Fibroblast of villous mesenchyme (primary cell): ENCODE results near the gene CLEC6A. TPM values are rescaled to one million over a fixed set of nuclear protein-coding genes. Genes with fewer than 3 reads are reported as not detected.
"Not testable (repeated sequence)": the region's sequence is repeated elsewhere in the genome, so short reads cannot be mapped to it uniquely, and the experiment has no call there.

Experiments used
- DNase-seq: peaks from one replicate; pipeline ENCODE4 v3.0.0-alpha.2; 2010; ENCODE audit warnings: low read depth
- H3K4me3 ChIP-seq: 2 replicates; pipeline ENCODE4 v1.5.1; 2011; ENCODE audit warnings: low read depth, mild to moderate bottlenecking, low read length
- CTCF ChIP-seq: IDR thresholded peaks from 2 replicates; pipeline ENCODE4 v1.5.1; 2012; ENCODE audit warnings: low read depth, mild to moderate bottlenecking, low read length; ENCODE audit not compliant: insufficient read depth
- total RNA-seq: library from RNA; depleted of rRNA; stranded (reverse); fragments of >200 nt; gene quantifications from 2 replicates; pipeline ENCODE4 v1.2.3, GENCODE V29; 2012

Gene CLEC6A
- total RNA-seq, 1 donor: not detected

GRCh38 chr12:8471090-8471489 lies 15.3 kb downstream of the CLEC6A start:
- no peak for TF ChIP-seq CTCF
- H3K4me3 ChIP-seq: no peak overlapping the region
- DNase-seq: no peak

- no peak overlapping the region for H3K4me3 ChIP-seq
- DNase-seq: no peak
- no peak for TF ChIP-seq CTCF
Measured at GRCh38 chr12:8475508-8476203, 19.9 kb downstream of the CLEC6A start.

GRCh38 chr12:8482571-8483061 lies 26.9 kb downstream of the CLEC6A start:
- DNase-seq: no peak
- no peak overlapping the region for H3K4me3 ChIP-seq
- no peak for TF ChIP-seq CTCF

GRCh38 chr12:8483079-8483478 lies 27.3 kb downstream of the CLEC6A start:
- no peak for TF ChIP-seq CTCF
- H3K4me3 ChIP-seq: no peak overlapping the region
- DNase-seq: no peak

GRCh38 chr12:8491646-8492530 lies 36.1 kb downstream of the CLEC6A start:
- TF ChIP-seq CTCF: no peak
- no peak for DNase-seq
- H3K4me3 ChIP-seq: no peak overlapping the region

GRCh38 chr12:8493084-8493483 lies 37.3 kb downstream of the CLEC6A start:
- TF ChIP-seq CTCF: no peak
- H3K4me3 ChIP-seq: no peak overlapping the region
- DNase-seq: no peak

GRCh38 chr12:8495671-8496070 lies 39.9 kb downstream of the CLEC6A start:
- DNase-seq, H3K4me3 ChIP-seq: not testable (repeated sequence)

GRCh38 chr12:8496074-8496473 lies 40.3 kb downstream of the CLEC6A start:
- H3K4me3 ChIP-seq, DNase-seq: not testable (repeated sequence)
